Kidney (tissue), 14 donors: ENCODE measurements around the gene MEGF6. TPM values are rescaled to one million over a fixed set of nuclear protein-coding genes. Genes with fewer than 3 reads are reported as not detected.

Experiments used
- DNase-seq, 5 donors: peaks; one replicate each; pipeline ENCODE4 v3.0.0-alpha.2; 2013 to 2020
- FAIRE-seq: peaks from 2 replicates; lab custom pipeline; 2012; peaks lifted over from hg19 to GRCh38; lab: Jason Lieb, UNC
- H3K27ac ChIP-seq, 2 donors: one replicate each; pipeline ENCODE4 v1.7.0; 2013; ENCODE audit warnings: low read depth in 2 of 2, low read length in 2 of 2, inconsistent platforms in 1 of 2
- H3K27me3 ChIP-seq: one replicate; pipeline ENCODE4 v1.7.1; 2013; ENCODE audit warnings: low read length, inconsistent platforms; ENCODE audit not compliant: control insufficient read depth, insufficient read depth
- H3K36me3 ChIP-seq, 3 donors: one replicate each; pipeline versions ENCODE4 v1.7.0 to v1.7.1; 2013; ENCODE audit warnings: low read length in 3 of 3, control low read depth in 1 of 3, inconsistent platforms in 1 of 3; ENCODE audit not compliant: insufficient read depth in 3 of 3, control insufficient read depth in 2 of 3
- H3K4me1 ChIP-seq, 3 donors: one replicate each; pipeline versions ENCODE4 v1.7.0 to v1.7.1; 2013; ENCODE audit warnings: low read length in 3 of 3, inconsistent platforms in 1 of 3, low read depth in 1 of 3; ENCODE audit not compliant: control insufficient read depth in 2 of 3, insufficient read depth in 2 of 3
- H3K4me3 ChIP-seq, 3 donors: one replicate each; pipeline versions ENCODE4 v1.7.0 to v1.8.1; 2013; ENCODE audit warnings: low read length in 3 of 3, control low read depth in 1 of 3, inconsistent platforms in 1 of 3
- H3K9ac ChIP-seq, 3 donors: one replicate each; pipeline versions ENCODE4 v1.7.0 to v1.7.1; 2013; ENCODE audit warnings: low read length in 3 of 3, control low read depth in 1 of 3, inconsistent platforms in 1 of 3
- H3K9me3 ChIP-seq, 3 donors: one replicate each; pipeline versions ENCODE4 v1.7.0 to v1.7.1; 2013; ENCODE audit warnings: low read length in 3 of 3, control low read depth in 1 of 3, inconsistent platforms in 1 of 3; ENCODE audit not compliant: control insufficient read depth in 2 of 3, insufficient read depth in 1 of 3
- CTCF ChIP-seq: IDR thresholded peaks from 3 replicates; pipeline ENCODE4 v1.5.1; 2012; ENCODE audit warnings: mild to moderate bottlenecking, moderate library complexity, borderline replicate concordance; ENCODE audit not compliant: insufficient read depth; ENCODE audit errors: extremely low read depth
- intact Hi-C: fragments of 100-400 bp; cut with DNase I; formaldehyde crosslinking; loops from one replicate; pipeline ENCODE4 v1.11.1; 2022
- polyA plus RNA-seq: library from polyadenylated mRNA; stranded (reverse); fragments of 350-450 nt; fragmentation: Illumina TruSeq; extraction: RNeasy Lipid Tissue Mini Kit (QIAGEN cat#74804); gene quantifications from one replicate; pipeline ENCODE4 v1.2.3, GENCODE V29; 2014; ENCODE audit warnings: low read depth, low replicate concordance; ENCODE audit not compliant: insufficient read depth
- total RNA-seq: library from RNA; stranded (reverse); fragmentation: NEBNext Ultra II Directional; extraction: Animal tissue kit (Norgen Biotek cat#: 25700); gene quantifications from one replicate; pipeline ENCODE4 v1.2.1, GENCODE V29; 2021
- donor health status: control.
- donor health status: control.
- donor health status: control.
- donor health status: control.
- donor health status: control.
- donor health status: DM: yes; HTN: yes; CAD: no.
- donor health status: Normal renal cell carcinoma (clear cell type).

MEGF6 gene
- total and polyA plus RNA-seq, 2 donors from 2014 or later, result 2.8 to 10.9 TPM

GRCh38 chr1:3652548-3653285, 41.4 kb upstream of the MEGF6 start:
- Histone ChIP-seq H3K4me1 (peaks cover 0 to 12% (median 0%) of the 10 kb centered on the region in 3 donors), H3K27me3 (peaks cover 21% of the 10 kb centered on the region), H3K9me3 (no peaks in the 10 kb centered on the region), H3K36me3 (no peaks in the 10 kb centered on the region), H3K9ac (no peak overlapping the region), H3K27ac (no peak overlapping the region), H3K4me3 (no peak overlapping the region)
- FAIRE-seq (no peak), DNase-seq (peak in 2 of 5 donors; percentile 65 to 79)
- intact Hi-C loops, result no loop called here
- TF ChIP-seq CTCF, result no peak

- no peak for FAIRE-seq
- DNase-seq, result peak in 4 of 5 donors; percentile 50 to 76 (median 63)
Observed at GRCh38 chr1:3651930-3652547, 40.7 kb upstream of the MEGF6 start, which contains the start of gene TP73. Gene TP73, plus strand, starts transcription at chr1:3652516. Its CDS starts 29,850 bp downstream, at chr1:3682366.

GRCh38 chr1:3651026-3651929, 40.0 kb upstream of the MEGF6 start:
- H3K9ac ChIP-seq, result no peak overlapping the region
- no peaks in the 10 kb centered on the region for H3K36me3 ChIP-seq
- H3K9me3 ChIP-seq, result no peaks in the 10 kb centered on the region
- H3K4me1 ChIP-seq, result peaks cover 0 to 12% (median 0%) of the 10 kb centered on the region in 3 donors
- no peak for TF ChIP-seq CTCF
- DNase-seq, result peak in 2 of 5 donors; percentile 61 to 76
- no peak overlapping the region for H3K27ac ChIP-seq
- peaks cover 16% of the 10 kb centered on the region for H3K27me3 ChIP-seq
- intact Hi-C loops, result no loop called here
- FAIRE-seq, result no peak
- no peak overlapping the region for H3K4me3 ChIP-seq

More at GRCh38 chr1:3651930-3652547, 40.7 kb upstream of the MEGF6 start, which contains the start of gene TP73:
- Histone ChIP-seq H3K27me3 (peaks cover 19% of the 10 kb centered on the region), H3K4me1 (peaks cover 0 to 12% (median 0%) of the 10 kb centered on the region in 3 donors), H3K9me3 (no peaks in the 10 kb centered on the region), H3K27ac (no peak within 1 kb of the TSS), H3K9ac (no peak within 1 kb of the TSS), H3K36me3 (no peaks in the 10 kb centered on the region), H3K4me3 (no peak within 1 kb of the TSS)
- intact Hi-C loops, result no loop called here
- no peak for TF ChIP-seq CTCF
